ENCODE results near the gene MAPKAPK2. TPM values are rescaled to one million over a fixed set of nuclear protein-coding genes. Genes with fewer than 3 reads are reported as not detected.

MAPKAPK2 gene
- polyA plus RNA-seq, 1 donor from 2014 or later, result 9.0 TPM

DNA sequence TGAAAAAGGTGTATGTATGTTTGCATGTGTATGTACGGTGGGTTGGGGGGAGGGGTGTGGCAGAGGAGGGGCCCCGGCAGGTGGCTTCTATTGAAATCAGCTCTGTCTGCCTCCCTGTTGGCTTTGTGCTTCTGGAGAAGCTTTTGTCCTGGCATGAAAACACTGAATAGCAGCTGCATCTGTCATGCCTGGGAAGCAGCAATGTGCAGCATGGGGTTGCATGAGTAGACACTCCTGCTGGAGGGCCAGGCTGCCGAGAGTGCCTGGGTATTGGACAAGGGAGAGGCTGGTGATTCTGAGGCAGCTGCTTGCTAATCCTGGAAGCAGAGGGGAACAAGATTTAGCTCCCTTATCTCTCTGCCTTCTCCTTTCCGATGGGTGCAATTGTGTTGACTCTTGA, 20.5 kb downstream of the MAPKAPK2 start:
- Histone ChIP-seq H3K36me3 (ENCODE audit: insufficient read depth, low read length) (no peaks in the 10 kb centered on the region), H3K27me3 (ENCODE audit: insufficient read depth, low read depth, low read length) (no peaks in the 10 kb centered on the region), H4K20me1 (ENCODE audit: insufficient read depth) (no peaks in the 10 kb centered on the region), H3K4me3 (ENCODE audit: low read length) (no peak overlapping the region), H3K9ac (ENCODE audit: low read length) (no peak overlapping the region), H3K9me3 (ENCODE audit: low read length) (no peaks in the 10 kb centered on the region), H2AFZ (ENCODE audit: low read depth, low read length) (no peak overlapping the region), H3K9me2 (ENCODE audit: insufficient read depth, low read length) (no peaks in the 10 kb centered on the region), H3K4me2 (ENCODE audit: low read length) (no peak overlapping the region), H3K27ac (ENCODE audit: low read length) (no peak overlapping the region), H3K79me2 (replicated peaks; ENCODE audit: insufficient read depth, low read length) (peaks cover 38% of the 10 kb centered on the region), H3F3A (ENCODE audit: insufficient read depth, low read length, poor library complexity, severe bottlenecking) (no peaks in the 10 kb centered on the region)
- no peak for TF ChIP-seq EP300 (conservative IDR thresholded peaks at IDR 0.05; ENCODE audit: poor library complexity, severe bottlenecking)
- TF ChIP-seq SMC3 (conservative IDR thresholded peaks at IDR 0.05; ENCODE audit: poor library complexity), result no peak
- TF ChIP-seq RAD21 (conservative IDR thresholded peaks at IDR 0.05), result no peak
- TF ChIP-seq, protein P1, sequence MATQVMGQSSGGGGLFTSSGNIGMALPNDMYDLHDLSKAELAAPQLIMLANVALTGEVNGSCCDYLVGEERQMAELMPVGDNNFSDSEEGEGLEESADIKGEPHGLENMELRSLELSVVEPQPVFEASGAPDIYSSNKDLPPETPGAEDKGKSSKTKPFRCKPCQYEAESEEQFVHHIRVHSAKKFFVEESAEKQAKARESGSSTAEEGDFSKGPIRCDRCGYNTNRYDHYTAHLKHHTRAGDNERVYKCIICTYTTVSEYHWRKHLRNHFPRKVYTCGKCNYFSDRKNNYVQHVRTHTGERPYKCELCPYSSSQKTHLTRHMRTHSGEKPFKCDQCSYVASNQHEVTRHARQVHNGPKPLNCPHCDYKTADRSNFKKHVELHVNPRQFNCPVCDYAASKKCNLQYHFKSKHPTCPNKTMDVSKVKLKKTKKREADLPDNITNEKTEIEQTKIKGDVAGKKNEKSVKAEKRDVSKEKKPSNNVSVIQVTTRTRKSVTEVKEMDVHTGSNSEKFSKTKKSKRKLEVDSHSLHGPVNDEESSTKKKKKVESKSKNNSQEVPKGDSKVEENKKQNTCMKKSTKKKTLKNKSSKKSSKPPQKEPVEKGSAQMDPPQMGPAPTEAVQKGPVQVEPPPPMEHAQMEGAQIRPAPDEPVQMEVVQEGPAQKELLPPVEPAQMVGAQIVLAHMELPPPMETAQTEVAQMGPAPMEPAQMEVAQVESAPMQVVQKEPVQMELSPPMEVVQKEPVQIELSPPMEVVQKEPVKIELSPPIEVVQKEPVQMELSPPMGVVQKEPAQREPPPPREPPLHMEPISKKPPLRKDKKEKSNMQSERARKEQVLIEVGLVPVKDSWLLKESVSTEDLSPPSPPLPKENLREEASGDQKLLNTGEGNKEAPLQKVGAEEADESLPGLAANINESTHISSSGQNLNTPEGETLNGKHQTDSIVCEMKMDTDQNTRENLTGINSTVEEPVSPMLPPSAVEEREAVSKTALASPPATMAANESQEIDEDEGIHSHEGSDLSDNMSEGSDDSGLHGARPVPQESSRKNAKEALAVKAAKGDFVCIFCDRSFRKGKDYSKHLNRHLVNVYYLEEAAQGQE (IDR thresholded peaks at IDR 0.05; ENCODE audit: borderline replicate concordance), result no peak
- TF ChIP-seq, protein P2, sequence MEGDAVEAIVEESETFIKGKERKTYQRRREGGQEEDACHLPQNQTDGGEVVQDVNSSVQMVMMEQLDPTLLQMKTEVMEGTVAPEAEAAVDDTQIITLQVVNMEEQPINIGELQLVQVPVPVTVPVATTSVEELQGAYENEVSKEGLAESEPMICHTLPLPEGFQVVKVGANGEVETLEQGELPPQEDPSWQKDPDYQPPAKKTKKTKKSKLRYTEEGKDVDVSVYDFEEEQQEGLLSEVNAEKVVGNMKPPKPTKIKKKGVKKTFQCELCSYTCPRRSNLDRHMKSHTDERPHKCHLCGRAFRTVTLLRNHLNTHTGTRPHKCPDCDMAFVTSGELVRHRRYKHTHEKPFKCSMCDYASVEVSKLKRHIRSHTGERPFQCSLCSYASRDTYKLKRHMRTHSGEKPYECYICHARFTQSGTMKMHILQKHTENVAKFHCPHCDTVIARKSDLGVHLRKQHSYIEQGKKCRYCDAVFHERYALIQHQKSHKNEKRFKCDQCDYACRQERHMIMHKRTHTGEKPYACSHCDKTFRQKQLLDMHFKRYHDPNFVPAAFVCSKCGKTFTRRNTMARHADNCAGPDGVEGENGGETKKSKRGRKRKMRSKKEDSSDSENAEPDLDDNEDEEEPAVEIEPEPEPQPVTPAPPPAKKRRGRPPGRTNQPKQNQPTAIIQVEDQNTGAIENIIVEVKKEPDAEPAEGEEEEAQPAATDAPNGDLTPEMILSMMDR (IDR thresholded peaks at IDR 0.05; ENCODE audit: poor library complexity, severe bottlenecking), result no peak
- no peak for TF ChIP-seq POLR2AphosphoS5 (IDR thresholded peaks at IDR 0.05)
- TF ChIP-seq TAF1 (IDR thresholded peaks at IDR 0.05; ENCODE audit: low read depth), result no peak
- TF ChIP-seq MXI1 (conservative IDR thresholded peaks at IDR 0.05; ENCODE audit: poor library complexity, severe bottlenecking), result no peak
- TF ChIP-seq EZH2 (IDR thresholded peaks at IDR 0.05; ENCODE audit: borderline replicate concordance, insufficient read depth, low read length, poor library complexity, severe bottlenecking), result no peak

DNA sequence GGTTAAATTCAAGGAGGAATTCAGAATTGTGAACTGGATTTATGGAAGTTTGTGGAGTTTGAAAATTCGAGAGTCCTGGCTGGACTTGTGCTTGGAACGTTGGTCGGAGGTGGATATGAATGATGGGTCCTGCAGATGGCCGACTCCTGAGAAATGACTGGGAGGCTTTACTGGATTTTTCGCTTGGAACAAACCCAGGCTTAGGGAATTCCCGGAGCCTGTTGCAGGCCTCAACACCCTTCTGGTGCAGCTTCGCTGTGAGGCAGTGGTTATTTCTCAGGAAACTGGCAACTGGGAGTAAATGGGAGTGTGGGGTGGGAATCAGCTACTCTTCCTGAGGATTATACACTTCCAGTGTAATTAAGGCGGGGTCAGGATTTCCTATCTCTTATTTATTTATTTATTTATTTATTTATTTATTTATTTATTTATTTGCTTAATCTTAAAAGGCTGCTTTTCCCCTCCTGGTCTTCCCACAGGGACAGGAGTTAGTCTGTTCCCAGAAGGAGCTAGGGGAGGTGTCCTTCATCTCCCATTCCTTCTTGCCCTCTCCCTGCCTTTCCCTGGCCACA, 21.1 kb downstream of the MAPKAPK2 start:
- H4K20me1 ChIP-seq (ENCODE audit: insufficient read depth), result no peaks in the 10 kb centered on the region
- H3K9ac ChIP-seq (ENCODE audit: low read length), result no peak overlapping the region
- H2AFZ ChIP-seq (ENCODE audit: low read depth, low read length), result no peak overlapping the region

More for the DNA sequence above, 21.1 kb downstream of the MAPKAPK2 start:
- Histone ChIP-seq H3K4me2 (ENCODE audit: low read length) (no peak overlapping the region), H3K36me3 (ENCODE audit: insufficient read depth, low read length) (no peaks in the 10 kb centered on the region), H3K9me2 (ENCODE audit: insufficient read depth, low read length) (no peaks in the 10 kb centered on the region), H3K27ac (ENCODE audit: low read length) (no peak overlapping the region), H3F3A (ENCODE audit: insufficient read depth, low read length, poor library complexity, severe bottlenecking) (no peaks in the 10 kb centered on the region), H3K27me3 (ENCODE audit: insufficient read depth, low read depth, low read length) (no peaks in the 10 kb centered on the region), H3K9me3 (ENCODE audit: low read length) (no peaks in the 10 kb centered on the region), H3K79me2 (replicated peaks; ENCODE audit: insufficient read depth, low read length) (peaks cover 38% of the 10 kb centered on the region), H3K4me3 (ENCODE audit: low read length) (no peak overlapping the region)
- TF ChIP-seq, protein P1 (IDR thresholded peaks at IDR 0.05; ENCODE audit: borderline replicate concordance), result no peak
- TF ChIP-seq POLR2AphosphoS5 (IDR thresholded peaks at IDR 0.05) (no peak), EZH2 (IDR thresholded peaks at IDR 0.05; ENCODE audit: borderline replicate concordance, insufficient read depth, low read length, poor library complexity, severe bottlenecking) (no peak), TAF1 (IDR thresholded peaks at IDR 0.05; ENCODE audit: low read depth) (no peak), EP300 (conservative IDR thresholded peaks at IDR 0.05; ENCODE audit: poor library complexity, severe bottlenecking) (no peak)
- TF ChIP-seq, protein P2 (IDR thresholded peaks at IDR 0.05; ENCODE audit: poor library complexity, severe bottlenecking), result no peak
